GM18519 (cell line): ENCODE measurements around the gene MBD6.

Source experiments
- ATAC-seq: cut with Tn5 transposase; IDR thresholded peaks from one replicate; pipeline ENCODE4 v1.9.1; 2021; ENCODE audit warnings: mild to moderate bottlenecking, moderate library complexity; ENCODE audit not compliant: unreplicated experiment, low FRiP score

The MBD6 gene

DNA sequence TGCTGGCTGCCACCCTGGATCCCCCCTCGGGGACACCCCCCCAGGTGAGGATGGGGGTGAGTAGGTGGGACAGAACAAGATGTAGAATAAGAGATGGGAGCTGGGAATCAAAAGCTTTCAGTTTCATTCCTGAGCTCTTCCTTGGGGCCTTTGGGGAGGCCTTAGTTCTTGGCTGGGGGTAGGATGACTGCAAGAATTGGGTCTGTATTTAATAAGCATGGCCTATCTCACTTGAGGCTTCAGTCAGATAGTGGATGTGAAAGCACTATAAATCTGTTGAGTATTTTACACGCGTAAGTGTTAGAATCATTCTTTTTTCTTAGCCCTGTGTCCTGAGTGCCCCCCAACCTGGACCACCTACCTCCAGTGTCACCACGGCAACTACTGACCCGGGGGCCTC is 4.6 kb downstream of the MBD6 start:
- no peak for ATAC-seq

DNA sequence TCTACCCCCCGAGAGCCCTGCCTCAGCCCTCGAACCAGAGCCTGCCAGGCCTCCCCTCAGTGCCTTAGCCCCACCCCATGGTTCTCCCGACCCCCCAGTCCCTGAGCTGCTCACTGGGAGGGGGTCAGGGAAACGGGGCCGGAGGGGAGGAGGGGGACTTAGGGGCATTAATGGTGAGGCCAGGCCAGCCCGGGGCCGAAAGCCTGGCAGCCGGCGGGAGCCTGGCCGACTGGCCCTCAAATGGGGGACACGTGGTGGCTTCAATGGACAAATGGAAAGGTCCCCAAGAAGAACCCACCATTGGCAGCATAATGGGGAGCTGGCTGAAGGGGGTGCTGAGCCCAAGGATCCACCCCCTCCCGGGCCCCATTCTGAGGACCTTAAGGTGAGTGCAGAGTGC is 5.6 kb downstream of the MBD6 start:
- ATAC-seq: no peak

DNA sequence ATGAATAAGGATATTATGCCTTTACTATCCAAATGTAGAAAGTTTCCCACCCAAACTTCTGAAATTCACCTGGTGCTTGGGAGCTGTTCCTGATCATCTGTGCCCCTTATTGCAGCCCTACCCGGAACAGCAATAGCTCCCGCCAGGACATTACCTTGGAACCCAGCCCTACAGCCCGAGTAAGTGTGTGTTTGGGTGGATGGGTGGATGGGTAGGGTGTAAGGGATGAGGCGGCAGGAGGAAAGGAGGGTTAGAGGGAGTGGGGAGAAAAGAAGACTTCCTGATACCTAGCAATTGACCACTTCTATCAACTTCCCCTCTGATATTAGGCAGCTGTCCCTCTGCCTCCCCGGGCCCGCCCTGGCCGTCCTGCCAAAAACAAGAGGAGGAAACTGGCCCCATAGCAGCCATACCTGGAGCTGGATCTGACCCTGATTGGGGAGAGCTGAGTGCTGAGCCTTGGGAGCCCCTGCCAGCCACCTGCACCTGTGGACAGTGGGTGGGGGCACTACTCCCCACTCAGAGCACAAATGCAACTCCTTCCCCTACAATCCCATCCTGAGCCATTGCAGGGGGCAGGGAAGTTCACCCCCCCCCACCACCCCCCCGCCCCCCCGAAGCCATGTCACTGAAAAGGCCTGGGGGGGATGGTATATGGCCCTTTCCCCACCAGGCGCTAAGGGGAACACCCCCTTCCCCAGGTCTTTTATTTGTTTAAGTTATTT is 6.4 kb downstream of the MBD6 start:
- ATAC-seq: no peak

DNA sequence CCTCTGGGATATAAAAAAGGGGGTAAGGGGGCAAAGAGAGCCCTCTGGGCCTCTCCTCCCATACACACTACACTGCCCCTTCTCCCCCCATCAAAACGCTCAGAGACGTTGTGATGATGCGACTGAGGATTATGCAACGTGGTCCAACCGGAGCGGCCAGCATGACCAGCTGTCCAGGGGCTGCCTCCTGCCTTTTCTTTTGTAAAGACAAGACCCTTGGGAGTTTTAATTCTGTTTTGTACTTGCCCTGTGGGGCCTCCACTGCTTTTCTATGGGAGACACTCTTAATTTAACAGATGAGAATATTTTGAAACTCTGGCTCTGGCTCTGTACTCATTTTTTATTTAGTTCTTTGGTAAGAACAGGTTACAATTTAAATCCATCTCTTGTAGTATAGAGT is 7.2 kb downstream of the MBD6 start:
- no peak for ATAC-seq

DNA sequence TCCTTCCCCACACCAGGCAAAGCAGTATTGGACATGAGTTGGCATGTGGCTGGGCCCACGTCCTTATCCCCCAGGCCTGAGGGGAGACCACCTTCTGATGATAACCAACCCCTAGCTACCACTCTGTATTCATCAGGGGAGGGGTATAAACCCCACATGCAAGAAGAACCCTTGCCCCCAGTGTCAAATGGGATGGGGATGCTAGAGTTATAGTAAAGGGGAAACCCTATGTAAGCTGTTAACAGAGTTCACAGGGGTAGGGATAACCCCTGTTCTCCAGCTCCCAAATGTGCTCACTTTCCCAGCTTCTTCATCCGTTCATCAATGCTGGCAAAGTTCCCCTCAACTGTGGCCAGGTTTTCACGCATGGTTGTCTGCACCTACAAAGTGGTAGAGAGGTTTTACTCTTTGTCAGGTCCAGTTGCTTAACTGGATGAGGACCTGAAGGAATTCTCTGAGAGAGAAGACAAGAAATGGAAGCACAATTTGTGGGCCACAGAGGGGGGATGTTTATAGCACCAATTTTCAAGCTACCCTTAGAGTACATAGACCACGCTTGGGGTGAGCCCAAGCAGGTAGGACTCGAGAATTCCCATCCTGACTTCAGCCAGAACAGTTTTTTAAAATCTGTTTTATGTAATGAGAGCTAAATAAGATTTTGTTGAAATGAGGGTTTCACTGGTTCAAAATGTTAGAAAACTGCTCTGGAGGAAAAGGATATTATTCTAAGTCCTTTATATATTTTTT is 7.9 kb downstream of the MBD6 start:
- no peak for ATAC-seq

DNA sequence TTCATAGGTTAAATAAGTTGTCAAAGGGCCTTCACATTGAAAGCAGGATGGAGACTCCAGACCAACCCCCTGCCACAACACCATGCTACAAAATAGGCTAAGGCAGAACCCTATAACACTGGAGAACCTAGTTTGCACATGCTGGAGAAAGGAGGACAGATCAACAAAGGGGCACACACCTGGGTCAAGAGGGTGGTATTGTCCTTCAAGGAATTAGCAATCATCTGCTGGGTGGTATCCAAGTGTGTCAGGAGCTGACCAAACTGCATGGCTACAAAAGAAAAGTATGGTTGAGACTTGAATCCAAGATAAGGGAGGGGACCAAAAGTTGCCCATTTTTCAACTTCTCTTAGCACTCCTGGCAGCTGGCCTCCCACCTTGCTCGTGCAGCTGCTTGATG is 9.2 kb downstream of the MBD6 start:
- no peak for ATAC-seq

DNA sequence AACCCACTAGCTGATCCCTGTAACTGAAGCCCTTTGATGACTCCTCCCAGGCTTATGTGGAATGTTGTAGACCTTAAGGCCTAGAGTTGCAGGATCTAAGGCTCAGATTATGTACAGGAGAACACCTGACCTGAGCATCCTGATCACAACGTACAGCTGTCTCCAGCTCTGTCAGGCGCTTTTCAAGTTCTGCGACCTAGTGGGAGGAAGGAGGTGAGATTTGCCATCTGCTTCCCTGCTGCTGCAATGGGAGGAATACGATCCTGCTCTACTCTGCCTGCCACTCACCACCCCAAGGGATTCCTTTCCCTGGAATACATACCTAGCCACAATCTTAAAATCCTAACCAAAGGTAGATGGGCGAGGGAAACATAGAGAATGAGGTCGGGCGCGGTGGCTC is 10.5 kb downstream of the MBD6 start:
- no peak for ATAC-seq

DNA sequence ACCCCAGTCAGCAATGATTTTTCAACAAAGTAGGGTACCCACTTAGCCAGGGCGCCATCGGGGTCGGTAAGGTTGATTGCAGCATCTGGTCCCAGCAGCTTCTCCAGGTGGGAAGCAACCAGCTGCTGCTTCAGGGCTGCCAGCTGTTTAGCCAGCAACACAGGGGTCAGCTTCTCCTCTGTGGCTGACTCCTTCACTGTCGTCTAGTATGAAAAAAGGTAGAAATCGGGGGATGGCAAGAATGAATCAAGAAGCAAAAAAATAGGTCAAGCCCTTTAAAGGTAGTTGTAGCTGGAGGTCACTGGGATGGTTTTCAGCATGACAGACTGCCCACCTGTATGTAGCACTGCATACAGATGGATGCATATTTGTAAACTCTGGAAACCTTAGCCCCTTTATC is 11.6 kb downstream of the MBD6 start:
- no peak for ATAC-seq

DNA sequence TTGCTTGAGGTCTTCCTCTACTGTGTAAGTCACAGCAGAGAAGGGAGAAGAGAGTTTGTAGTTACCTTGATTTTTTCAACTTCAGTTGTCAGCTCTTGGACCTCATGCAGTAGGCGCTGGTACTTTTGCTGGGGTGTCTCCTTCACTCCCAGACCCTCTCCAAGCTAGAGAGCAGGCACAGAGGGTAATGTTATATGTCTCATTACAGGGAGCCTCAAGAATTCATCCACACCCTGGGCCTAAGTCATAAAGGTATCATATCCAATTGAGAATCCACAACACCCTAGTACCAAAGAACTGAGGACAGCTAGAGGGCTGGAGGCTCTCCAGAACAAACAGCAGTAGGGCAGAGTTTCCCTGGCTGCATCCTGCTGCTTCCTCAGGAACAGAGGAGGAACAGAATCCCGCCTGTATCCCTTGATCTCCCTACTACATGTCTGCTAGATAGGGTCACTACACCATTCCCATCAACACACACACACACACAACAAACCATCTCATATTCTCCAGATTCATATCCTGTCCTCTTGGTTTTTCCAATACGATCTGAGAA is 12.4 kb downstream of the MBD6 start:
- no peak for ATAC-seq

DNA sequence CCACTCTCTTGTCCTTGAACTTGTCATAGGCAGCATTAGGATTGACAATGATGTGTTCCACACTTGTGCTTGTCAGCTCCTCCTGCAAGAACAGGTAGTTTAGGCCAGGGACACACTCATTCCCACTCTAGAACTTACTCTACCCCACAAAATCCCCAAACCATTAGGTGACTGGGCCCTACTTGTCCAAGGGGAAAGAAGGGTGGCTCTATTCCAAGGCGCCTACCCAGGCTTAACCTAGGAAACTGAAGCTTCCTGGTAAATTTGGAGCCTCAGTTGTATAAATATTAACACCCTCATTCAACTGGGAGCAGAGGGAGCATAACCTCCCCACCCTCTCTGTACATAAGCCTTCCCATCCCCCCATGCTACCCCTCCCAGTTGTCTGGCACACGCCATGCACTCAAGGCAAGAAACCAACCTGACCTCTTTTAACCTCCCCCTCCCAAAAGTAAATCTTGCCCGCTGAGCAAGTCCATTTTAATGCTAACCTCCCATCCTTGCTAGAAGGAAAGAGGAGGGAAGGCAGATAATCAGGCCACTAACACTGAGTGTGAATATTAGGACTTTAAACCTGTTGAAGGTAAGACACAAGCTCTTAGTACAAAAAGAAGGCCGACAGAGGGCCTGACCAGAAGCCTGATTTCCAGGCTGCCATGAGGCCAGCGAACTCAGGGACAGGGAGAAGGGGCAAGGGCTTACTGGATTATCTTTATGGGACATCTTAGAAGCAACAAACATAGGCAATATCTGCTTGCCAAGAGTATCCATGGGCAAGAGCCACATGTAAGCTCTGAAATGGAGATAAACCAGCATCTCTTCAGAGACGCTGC is 13.4 kb downstream of the MBD6 start:
- ATAC-seq: no peak

DNA sequence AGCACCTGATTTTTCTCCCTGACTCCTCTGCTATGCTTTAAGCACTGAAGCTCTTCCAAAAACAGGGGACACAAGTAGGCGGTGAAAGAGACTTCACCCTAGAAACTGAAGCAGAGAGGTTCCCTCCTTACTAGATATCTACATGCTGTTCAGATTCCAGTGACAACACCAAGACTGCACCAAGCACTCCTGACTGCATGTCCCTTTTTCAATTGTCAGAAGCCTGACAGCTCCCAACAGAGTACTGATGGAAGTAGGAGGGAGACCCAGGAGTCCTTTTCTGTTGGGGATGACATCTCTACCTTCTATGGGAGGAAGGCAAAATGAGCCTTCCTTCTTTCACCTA is 13.9 kb downstream of the MBD6 start:
- ATAC-seq: no peak

DNA sequence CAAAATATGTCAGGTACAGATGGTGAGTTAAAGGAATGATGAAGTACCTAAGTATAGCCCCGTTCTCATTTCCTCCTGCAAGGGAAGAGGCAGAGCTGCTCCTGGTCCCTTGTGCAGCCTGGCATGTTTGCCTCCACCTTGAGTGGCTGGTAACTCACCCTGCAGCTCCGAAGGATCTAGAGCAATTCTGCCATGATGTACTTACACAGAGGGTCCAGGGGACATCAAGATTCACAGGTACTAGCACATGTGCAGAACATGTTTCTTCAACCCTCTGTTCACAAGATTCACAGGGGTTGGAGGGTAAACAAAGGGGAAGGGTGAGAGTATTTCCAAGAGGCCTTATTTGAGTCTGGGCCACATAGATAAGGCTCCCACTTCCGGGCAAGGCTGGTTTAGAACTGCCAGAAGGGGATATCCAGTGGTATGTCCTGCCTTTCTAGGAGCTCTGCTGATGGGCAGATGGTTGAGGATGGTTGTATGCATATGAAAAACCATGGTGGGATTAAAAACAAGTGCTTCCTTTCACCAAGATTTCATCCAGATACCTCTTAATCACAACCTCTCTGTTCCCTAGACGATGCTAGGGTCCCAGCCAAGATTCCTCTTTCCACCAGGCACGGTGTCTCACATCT is 16.6 kb downstream of the MBD6 start:
- no peak for ATAC-seq

DNA sequence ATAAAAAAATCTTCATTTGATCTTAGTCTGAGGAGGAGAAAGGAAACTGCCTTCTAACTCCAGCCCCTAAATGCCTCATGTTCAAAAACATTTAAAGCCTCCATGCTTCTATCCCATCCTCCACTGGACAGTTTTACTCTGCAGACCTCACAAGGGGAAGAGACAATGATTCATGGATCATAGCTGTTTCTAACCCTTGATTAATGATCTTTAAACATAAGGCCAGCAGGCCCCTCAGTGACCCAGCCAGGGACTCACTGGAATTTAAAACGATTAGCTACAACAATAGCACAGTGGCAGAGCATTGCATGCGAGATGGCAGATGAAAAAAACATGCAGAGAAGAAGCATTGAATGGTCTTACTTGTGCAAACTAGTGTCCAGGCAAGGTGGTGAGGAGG is 18.4 kb downstream of the MBD6 start:
- no peak for ATAC-seq

DNA sequence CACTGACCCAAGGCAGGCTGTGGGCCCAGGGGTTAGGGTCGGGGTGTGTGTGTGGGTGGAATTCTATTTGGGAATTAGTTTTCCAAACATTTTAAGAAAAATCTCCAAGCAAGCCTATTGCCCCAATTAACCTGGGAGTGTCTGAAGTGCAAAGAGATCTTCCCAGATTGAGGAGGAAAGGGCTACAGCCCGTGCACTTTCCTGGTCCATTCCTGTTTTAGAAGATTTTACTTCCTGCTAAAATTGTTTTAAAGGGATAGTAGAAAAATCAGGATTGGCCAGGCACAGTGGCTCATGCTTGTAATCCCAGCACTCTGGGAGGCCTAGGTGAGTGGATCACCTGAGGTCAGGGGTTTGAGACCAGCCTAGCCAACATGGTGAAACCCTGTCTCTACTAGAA is 19.1 kb downstream of the MBD6 start:
- ATAC-seq: no peak

DNA sequence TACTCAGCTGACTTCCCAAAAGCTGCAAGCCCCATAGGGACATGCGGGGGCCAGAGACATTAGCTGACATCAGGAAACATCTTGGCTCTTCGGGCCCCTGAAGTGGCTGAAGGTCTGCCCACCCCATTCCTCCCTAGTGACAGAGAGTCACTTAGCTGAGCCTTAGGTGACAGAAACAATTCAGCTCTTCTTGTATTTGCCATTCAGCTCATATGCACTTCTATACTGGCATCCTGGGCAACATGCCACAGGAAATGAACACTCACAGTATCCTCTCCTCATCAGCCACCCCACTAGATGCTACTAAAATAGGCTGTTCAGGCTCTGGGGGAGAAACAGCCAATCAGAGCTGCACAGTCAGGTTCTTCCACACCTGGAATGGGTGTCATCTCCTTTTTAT is 21.0 kb downstream of the MBD6 start:
- ATAC-seq: no peak

DNA sequence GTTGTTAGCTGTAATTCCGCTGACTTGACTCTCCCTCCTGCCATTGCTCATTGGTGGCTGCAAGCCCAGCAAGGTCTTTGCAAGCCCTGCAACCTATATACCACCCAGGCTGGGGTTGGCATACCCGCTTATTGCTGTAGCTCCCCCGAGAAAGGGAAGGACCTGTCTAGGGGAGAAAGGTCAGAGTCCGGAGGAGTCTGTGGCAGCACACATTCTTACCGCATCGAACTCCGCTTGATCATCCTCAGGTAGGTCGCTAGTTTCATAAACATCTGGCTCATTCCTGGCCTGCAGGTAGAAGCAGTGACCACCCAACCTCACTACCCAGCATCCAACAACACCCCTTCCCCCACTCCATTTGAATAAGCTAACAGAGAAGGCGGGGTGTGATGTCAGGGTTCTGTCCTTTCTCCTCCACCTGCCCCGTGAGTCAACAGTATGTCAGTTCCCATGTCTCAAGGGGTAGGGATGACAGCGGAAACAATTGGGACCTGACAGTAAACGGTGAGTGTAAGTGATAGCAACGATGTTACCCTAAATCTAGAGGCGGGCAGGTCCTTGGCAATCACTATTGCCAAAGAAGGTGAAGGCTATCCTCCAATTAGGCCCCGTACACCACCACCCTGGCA is 23.3 kb downstream of the MBD6 start:
- no peak for ATAC-seq

DNA sequence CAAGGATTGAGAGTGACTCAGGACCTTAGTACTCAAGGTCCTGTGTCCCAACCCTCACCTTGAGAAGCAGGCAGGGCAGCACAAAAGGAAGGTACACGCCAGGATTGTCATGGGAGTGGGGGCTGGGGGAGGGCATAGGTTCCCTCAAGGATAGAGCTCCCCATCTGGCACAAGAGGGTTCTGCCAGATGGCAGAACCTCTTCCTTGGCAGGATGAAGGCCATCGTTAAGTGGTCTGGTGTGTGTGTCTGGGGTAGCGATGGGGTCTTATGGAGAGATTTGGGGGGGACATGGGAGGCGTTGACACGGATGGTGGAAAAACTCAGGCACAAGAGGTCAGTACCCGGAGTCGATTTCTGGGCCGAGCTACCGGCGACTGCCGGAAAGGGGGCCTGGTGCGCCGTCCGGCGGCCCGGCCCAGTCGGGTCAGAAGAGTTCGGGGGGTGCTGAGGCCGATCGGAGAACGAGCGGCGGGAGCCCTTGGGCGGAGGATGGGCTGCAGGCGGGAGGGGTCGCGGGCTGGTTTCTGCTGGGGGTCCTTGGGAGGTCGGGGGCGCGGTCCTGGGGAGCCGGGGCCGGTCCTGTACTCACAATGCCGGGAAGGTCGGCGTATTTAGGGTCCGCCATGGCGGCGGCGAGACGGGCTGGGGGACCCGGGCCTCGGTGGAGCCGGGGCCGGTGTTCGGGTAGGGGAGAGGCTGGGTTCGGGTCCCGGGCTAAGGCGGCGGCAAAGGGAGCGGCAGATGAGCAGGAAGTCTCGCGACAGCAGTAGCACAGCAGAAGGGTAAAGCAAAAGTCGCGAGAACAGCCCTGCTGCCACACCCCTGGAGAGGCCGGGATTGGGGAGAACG is 24.0 kb downstream of the MBD6 start, which contains the start of gene DCTN2:
DCTN2 (minus strand) TSS at position 755 of the 850 bp plus-strand sequence; CDS start at position 626, 129 bp downstream.
- ATAC-seq: peak; percentile 94

DNA sequence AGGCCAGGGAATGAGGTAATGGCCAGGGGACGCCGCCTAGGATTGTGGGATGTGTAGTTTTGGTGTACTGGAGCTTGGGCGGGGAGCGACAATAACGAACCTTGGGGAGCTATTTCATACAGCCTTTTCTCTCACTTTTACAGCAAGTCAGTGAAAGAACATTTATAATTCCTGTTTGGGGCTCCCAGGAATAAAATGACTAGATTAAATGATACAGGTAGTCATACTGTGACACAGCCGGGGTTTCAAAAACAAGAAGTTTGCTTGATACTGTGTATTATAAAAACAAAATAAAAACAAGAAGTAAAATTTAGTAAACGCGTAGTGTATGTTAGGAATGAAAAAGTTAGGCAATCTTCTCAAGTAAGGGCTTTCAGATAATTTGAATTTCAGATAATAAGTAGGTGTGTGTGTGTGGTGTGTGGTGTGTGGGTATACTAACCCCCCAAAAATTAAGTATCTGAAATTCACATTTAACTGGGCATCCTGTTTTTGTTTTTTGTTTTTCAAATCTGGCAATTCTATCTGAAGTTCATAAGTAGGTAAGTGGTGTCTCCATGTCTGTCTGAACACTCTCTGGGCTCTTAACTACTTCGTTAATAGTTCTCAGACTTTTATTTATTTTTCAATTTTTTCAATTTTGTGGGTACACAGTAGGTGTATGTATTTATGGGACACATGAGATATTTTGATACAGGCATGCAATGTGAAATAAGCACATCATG is 24.8 kb downstream of the MBD6 start:
- ATAC-seq: no peak

DNA sequence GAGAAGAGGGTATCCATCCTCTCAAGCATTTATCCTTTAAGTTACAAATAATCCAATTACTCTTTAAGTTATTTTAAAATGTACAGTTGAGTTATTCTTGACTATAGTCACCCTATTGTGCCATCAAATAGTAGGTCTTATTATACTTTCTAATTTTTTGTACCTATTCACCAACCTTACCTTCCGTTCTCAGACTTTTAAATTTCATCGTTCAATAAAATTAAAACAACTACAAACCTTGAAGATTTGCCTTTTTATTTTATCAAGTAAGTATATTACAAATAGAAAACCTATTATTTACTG is 25.3 kb downstream of the MBD6 start:
- ATAC-seq: no peak
